Endothelial cell of umbilical vein (primary cell): ENCODE measurements around the gene C5.

ENCODE experiments used
- EZH2 ChIP-seq: IDR thresholded peaks from 2 replicates; pipeline ENCODE4 v1.6.1; 2012; ENCODE audit warnings: borderline replicate concordance, low read depth, mild to moderate bottlenecking, moderate library complexity, low read length, inconsistent platforms; ENCODE audit not compliant: severe bottlenecking
- FOS ChIP-seq: IDR thresholded peaks from 2 replicates; pipeline ENCODE4 v1.6.1; 2011; ENCODE audit warnings: mild to moderate bottlenecking, low read length, moderate library complexity, borderline replicate concordance; ENCODE audit not compliant: insufficient read depth
- GATA2 ChIP-seq: IDR thresholded peaks from 2 replicates; pipeline ENCODE4 v1.7.0; 2011; ENCODE audit warnings: low read depth, mild to moderate bottlenecking, moderate library complexity, mixed read lengths, low read length; ENCODE audit not compliant: insufficient read length, insufficient read depth
- JUN ChIP-seq: IDR thresholded peaks from 2 replicates; pipeline ENCODE4 v1.6.1; 2011; ENCODE audit warnings: borderline replicate concordance, low read depth; ENCODE audit not compliant: insufficient read length, insufficient read depth
- MAX ChIP-seq: IDR thresholded peaks from 2 replicates; pipeline ENCODE4 v1.6.1; 2011; ENCODE audit not compliant: insufficient read depth, insufficient read length
- MYC ChIP-seq: IDR thresholded peaks from one replicate; pipeline ENCODE4 v1.6.1; 2011; ENCODE audit warnings: mild to moderate bottlenecking, low read depth, low read length
- POLR2A ChIP-seq: IDR thresholded peaks from 2 replicates; pipeline ENCODE4 v1.6.1; 2012; ENCODE audit warnings: low read depth, mild to moderate bottlenecking, control low read depth, low read length
- POLR2AphosphoS5 ChIP-seq: IDR thresholded peaks from 2 replicates; pipeline ENCODE4 v1.6.1; 2012; ENCODE audit warnings: low read depth, mild to moderate bottlenecking, control low read depth, low read length, moderate library complexity; ENCODE audit not compliant: insufficient read depth
- TF ChIP-seq, protein P1 (sequence below), 2 donors: IDR thresholded peaks; 1 replicate in 1 of 2; 2 replicates in 1 of 2; pipeline ENCODE4 v1.5.1; 2011; ENCODE audit warnings: low read length in 2 of 2, mild to moderate bottlenecking in 2 of 2, moderate library complexity in 2 of 2, control low read depth in 1 of 2, inconsistent platforms in 1 of 2, low read depth in 1 of 2; ENCODE audit not compliant: insufficient read depth in 1 of 2; ENCODE audit errors: extremely low read depth in 1 of 2

GRCh38 chr9:121098567-121099198 lies 48.6 kb upstream of the C5 start:
- TF ChIP-seq, protein P1, sequence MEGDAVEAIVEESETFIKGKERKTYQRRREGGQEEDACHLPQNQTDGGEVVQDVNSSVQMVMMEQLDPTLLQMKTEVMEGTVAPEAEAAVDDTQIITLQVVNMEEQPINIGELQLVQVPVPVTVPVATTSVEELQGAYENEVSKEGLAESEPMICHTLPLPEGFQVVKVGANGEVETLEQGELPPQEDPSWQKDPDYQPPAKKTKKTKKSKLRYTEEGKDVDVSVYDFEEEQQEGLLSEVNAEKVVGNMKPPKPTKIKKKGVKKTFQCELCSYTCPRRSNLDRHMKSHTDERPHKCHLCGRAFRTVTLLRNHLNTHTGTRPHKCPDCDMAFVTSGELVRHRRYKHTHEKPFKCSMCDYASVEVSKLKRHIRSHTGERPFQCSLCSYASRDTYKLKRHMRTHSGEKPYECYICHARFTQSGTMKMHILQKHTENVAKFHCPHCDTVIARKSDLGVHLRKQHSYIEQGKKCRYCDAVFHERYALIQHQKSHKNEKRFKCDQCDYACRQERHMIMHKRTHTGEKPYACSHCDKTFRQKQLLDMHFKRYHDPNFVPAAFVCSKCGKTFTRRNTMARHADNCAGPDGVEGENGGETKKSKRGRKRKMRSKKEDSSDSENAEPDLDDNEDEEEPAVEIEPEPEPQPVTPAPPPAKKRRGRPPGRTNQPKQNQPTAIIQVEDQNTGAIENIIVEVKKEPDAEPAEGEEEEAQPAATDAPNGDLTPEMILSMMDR (IDR thresholded peaks at IDR 0.05; ENCODE audit: extremely low read depth in 1 of 2, insufficient read depth in 1 of 2, low read depth in 1 of 2, low read length in 2 of 2): no peak
- no peak for TF ChIP-seq POLR2AphosphoS5
- TF ChIP-seq POLR2A: no peak
- TF ChIP-seq MAX: no peak
- TF ChIP-seq FOS: no peak
- TF ChIP-seq EZH2: no peak
- TF ChIP-seq MYC: no peak
- no peak for TF ChIP-seq GATA2
- no peak for TF ChIP-seq JUN
